ENCODE data around the gene PAX5. TPM values are rescaled to one million over a fixed set of nuclear protein-coding genes. Genes with fewer than 3 reads are reported as not detected.

PAX5 gene
- total RNA-seq, 4 donors from 2014 or later, result not detected

GRCh38 chr9:36949466-36949865 lies 84.6 kb downstream of the PAX5 start:
- peaks cover 0 to 5% (median 0%) of the 10 kb centered on the region in 4 donors for H3K9me3 ChIP-seq
- no peak for DNase-seq (ENCODE audit: low spot score in 2 of 2)
- WGBS, 2 donors, result 63 to 77% methylated on average over 6 of the region's 6 CpGs

GRCh38 chr9:36948051-36948450 lies 86.0 kb downstream of the PAX5 start:
- Histone ChIP-seq H3K27ac (no peak overlapping the region), H3K9me3 (no peaks in the 10 kb centered on the region), H3K4me1 (no peaks in the 10 kb centered on the region), H3K4me3 (no peak overlapping the region), H3K27me3 (peaks cover 0 to 3% of the 10 kb centered on the region in 2 donors), H3K36me3 (no peaks in the 10 kb centered on the region)
- WGBS, 2 donors, result 67 to 75% methylated on average over 9 to 13 of the region's 13 CpGs
- TF ChIP-seq CTCF (IDR thresholded peaks at IDR 0.05) (no peak), EP300 (IDR thresholded peaks at IDR 0.05) (no peak), POLR2A (IDR thresholded peaks at IDR 0.05) (no peak)
- no peak for DNase-seq (ENCODE audit: low spot score in 2 of 2)

More at GRCh38 chr9:36949466-36949865, 84.6 kb downstream of the PAX5 start:
- no peaks in the 10 kb centered on the region for H3K4me1 ChIP-seq
- H3K36me3 ChIP-seq, result no peaks in the 10 kb centered on the region
- no peak overlapping the region for H3K27ac ChIP-seq
- TF ChIP-seq EP300 (IDR thresholded peaks at IDR 0.05), result no peak
- no peak for TF ChIP-seq CTCF (IDR thresholded peaks at IDR 0.05)
- TF ChIP-seq POLR2A (IDR thresholded peaks at IDR 0.05), result no peak
- no peak overlapping the region for H3K4me3 ChIP-seq
- H3K27me3 ChIP-seq, result peaks cover 0 to 3% of the 10 kb centered on the region in 2 donors

- H3K27ac ChIP-seq, result no peak overlapping the region
- H3K36me3 ChIP-seq, result no peaks in the 10 kb centered on the region
- H3K4me3 ChIP-seq, result no peak overlapping the region
- no peaks in the 10 kb centered on the region for H3K4me1 ChIP-seq
- DNase-seq (ENCODE audit: low spot score in 2 of 2), result no peak
- WGBS, 2 donors, result 64 to 69% methylated on average over 5 of the region's 5 CpGs
- no peaks in the 10 kb centered on the region for H3K9me3 ChIP-seq
- peaks cover 0 to 3% of the 10 kb centered on the region in 2 donors for H3K27me3 ChIP-seq
- no peak for TF ChIP-seq CTCF (IDR thresholded peaks at IDR 0.05)
- no peak for TF ChIP-seq EP300 (IDR thresholded peaks at IDR 0.05)
- no peak for TF ChIP-seq POLR2A (IDR thresholded peaks at IDR 0.05)
Observed at GRCh38 chr9:36946653-36947052, 87.4 kb downstream of the PAX5 start.

GRCh38 chr9:36945999-36946398 lies 88.1 kb downstream of the PAX5 start:
- no peak overlapping the region for H3K27ac ChIP-seq
- H3K36me3 ChIP-seq, result no peaks in the 10 kb centered on the region
- H3K4me3 ChIP-seq, result no peak overlapping the region
- no peak for TF ChIP-seq CTCF (IDR thresholded peaks at IDR 0.05)
- no peak for TF ChIP-seq POLR2A (IDR thresholded peaks at IDR 0.05)
- TF ChIP-seq EP300 (IDR thresholded peaks at IDR 0.05), result no peak
- H3K4me1 ChIP-seq, result no peaks in the 10 kb centered on the region
- H3K27me3 ChIP-seq, result peaks cover 0 to 4% of the 10 kb centered on the region in 2 donors
- no peak for DNase-seq (ENCODE audit: low spot score in 2 of 2)
- 68 to 74% methylated on average over 14 of the region's 14 CpGs for WGBS, 2 donors
- no peaks in the 10 kb centered on the region for H3K9me3 ChIP-seq

- TF ChIP-seq EP300 (IDR thresholded peaks at IDR 0.05) (no peak), POLR2A (IDR thresholded peaks at IDR 0.05) (no peak), CTCF (IDR thresholded peaks at IDR 0.05) (no peak)
- no peak for DNase-seq (ENCODE audit: low spot score in 2 of 2)
- WGBS, 2 donors, result 82 to 90% methylated on average over 8 of the region's 8 CpGs
- Histone ChIP-seq H3K36me3 (no peaks in the 10 kb centered on the region), H3K27ac (no peak overlapping the region), H3K27me3 (peaks cover 0 to 16% of the 10 kb centered on the region in 2 donors), H3K4me1 (no peaks in the 10 kb centered on the region), H3K9me3 (no peaks in the 10 kb centered on the region), H3K4me3 (no peak overlapping the region)
Observed at GRCh38 chr9:36942891-36943290, 91.2 kb downstream of the PAX5 start.
